Measurements from ENCODE around the gene PLEKHG4B. TPM values are rescaled to one million over a fixed set of nuclear protein-coding genes. Genes with fewer than 3 reads are reported as not detected.
"Not testable (repeated sequence)": the region's sequence is repeated elsewhere in the genome, so short reads cannot be mapped to it uniquely, and the experiment has no call there.

PLEKHG4B gene
- total RNA-seq, 2 experiments from 2014 or later, result 0.03 TPM; not detected in 1

GRCh38 chr5:191949-192690 is 100.2 kb downstream of the PLEKHG4B start:
- Mint-ChIP-seq H3K4me1 (peaks cover 8% of the 10 kb centered on the region), H3K27ac (no peak overlapping the region), H3K27me3 (no peaks in the 10 kb centered on the region), H3K9me3 (no peaks in the 10 kb centered on the region), H3K36me3 (no peaks in the 10 kb centered on the region), H3K4me3 (no peak overlapping the region)
- DNase-seq, result no peak
- ATAC-seq (ENCODE audit: low read depth), result no peak
- POLR2A ChIA-PET, result interaction anchor here (1.9 kb wide), 1 partner anchor 79 kb away, joined by 8 read pairs; the partner anchor contains the start of gene PDCD6

- DNase-seq (no peak), ATAC-seq (ENCODE audit: low read depth) (no peak)
- Mint-ChIP-seq H3K36me3 (no peaks in the 10 kb centered on the region), H3K4me1 (peaks cover 8% of the 10 kb centered on the region), H3K9me3 (no peaks in the 10 kb centered on the region), H3K4me3 (no peak overlapping the region), H3K27me3 (no peaks in the 10 kb centered on the region), H3K27ac (no peak overlapping the region)
- POLR2A ChIA-PET, result no interaction called here
Observed at GRCh38 chr5:192691-192969, 100.7 kb downstream of the PLEKHG4B start.

- DNase-seq (no peak), ATAC-seq (ENCODE audit: low read depth) (no peak)
- Mint-ChIP-seq H3K27me3 (no peaks in the 10 kb centered on the region), H3K4me1 (peaks cover 7% of the 10 kb centered on the region), H3K36me3 (no peaks in the 10 kb centered on the region), H3K27ac (no peak overlapping the region), H3K9me3 (no peaks in the 10 kb centered on the region), H3K4me3 (no peak overlapping the region)
- POLR2A ChIA-PET, result no interaction called here
Observed at GRCh38 chr5:192970-193831, 101.2 kb downstream of the PLEKHG4B start.

GRCh38 chr5:194102-194501 is 102.1 kb downstream of the PLEKHG4B start:
- no peaks in the 10 kb centered on the region for H3K27me3 Mint-ChIP-seq
- no peak for DNase-seq
- H3K4me3 Mint-ChIP-seq, result no peak overlapping the region
- H3K9me3 Mint-ChIP-seq, result no peaks in the 10 kb centered on the region
- POLR2A ChIA-PET, result interaction anchor here (1.7 kb wide), 1 partner anchor 24 kb away, joined by 4 read pairs; the partner anchor contains the start of genes CCDC127 and SDHA
- H3K27ac Mint-ChIP-seq, result no peak overlapping the region
- H3K4me1 Mint-ChIP-seq, result peaks cover 2% of the 10 kb centered on the region
- ATAC-seq (ENCODE audit: low read depth), result no peak
- no peaks in the 10 kb centered on the region for H3K36me3 Mint-ChIP-seq

GRCh38 chr5:194603-195209 is 102.7 kb downstream of the PLEKHG4B start:
- Mint-ChIP-seq H3K27ac (no peak overlapping the region), H3K9me3 (no peaks in the 10 kb centered on the region), H3K4me1 (peaks cover 2% of the 10 kb centered on the region), H3K27me3 (no peaks in the 10 kb centered on the region), H3K4me3 (no peak overlapping the region), H3K36me3 (no peaks in the 10 kb centered on the region)
- ATAC-seq (ENCODE audit: low read depth), result no peak
- POLR2A ChIA-PET, result interaction anchor here (1.7 kb wide), 1 partner anchor 24 kb away, joined by 4 read pairs; the partner anchor contains the start of genes CCDC127 and SDHA
- no peak for DNase-seq

- H3K27me3 Mint-ChIP-seq, result no peaks in the 10 kb centered on the region
- no peak for DNase-seq
Observed at GRCh38 chr5:195401-196160, 103.6 kb downstream of the PLEKHG4B start.

GRCh38 chr5:196350-196749 is 104.4 kb downstream of the PLEKHG4B start:
- Mint-ChIP-seq H3K4me1 (no peaks in the 10 kb centered on the region), H3K27me3 (no peaks in the 10 kb centered on the region), H3K9me3 (no peaks in the 10 kb centered on the region), H3K27ac (no peak overlapping the region), H3K36me3 (no peaks in the 10 kb centered on the region), H3K4me3 (no peak overlapping the region)
- ATAC-seq (ENCODE audit: low read depth), result no peak
- no peak for DNase-seq
- POLR2A ChIA-PET, result no interaction called here

More at GRCh38 chr5:195401-196160, 103.6 kb downstream of the PLEKHG4B start:
- Mint-ChIP-seq H3K4me3 (no peak overlapping the region), H3K9me3 (no peaks in the 10 kb centered on the region), H3K36me3 (no peaks in the 10 kb centered on the region), H3K27ac (no peak overlapping the region), H3K4me1 (no peaks in the 10 kb centered on the region)
- no peak for ATAC-seq (ENCODE audit: low read depth)
- POLR2A ChIA-PET, result interaction anchor here (1.7 kb wide), 1 partner anchor 23 kb away, joined by 4 read pairs; the partner anchor contains the start of genes CCDC127 and SDHA

GRCh38 chr5:197031-197430 is 105.1 kb downstream of the PLEKHG4B start:
- DNase-seq; H3K4me1 Mint-ChIP-seq; POLR2A ChIA-PET; H3K36me3 Mint-ChIP-seq; H3K4me3 Mint-ChIP-seq; H3K27me3 Mint-ChIP-seq; H3K27ac Mint-ChIP-seq; H3K9me3 Mint-ChIP-seq; ATAC-seq (ENCODE audit: low read depth): not testable (repeated sequence)

GRCh38 chr5:197892-198489 is 106.0 kb downstream of the PLEKHG4B start:
- Mint-ChIP-seq H3K27ac (no peak overlapping the region), H3K36me3 (peaks cover 2% of the 10 kb centered on the region), H3K9me3 (no peaks in the 10 kb centered on the region), H3K27me3 (no peaks in the 10 kb centered on the region), H3K4me1 (no peaks in the 10 kb centered on the region), H3K4me3 (no peak overlapping the region)
- POLR2A ChIA-PET, result no interaction called here
- DNase-seq, result no peak
- ATAC-seq (ENCODE audit: low read depth), result no peak

GRCh38 chr5:198516-199196 is 106.7 kb downstream of the PLEKHG4B start:
- POLR2A ChIA-PET, result no interaction called here
- Mint-ChIP-seq H3K27me3 (no peaks in the 10 kb centered on the region), H3K4me3 (no peak overlapping the region), H3K4me1 (no peaks in the 10 kb centered on the region), H3K9me3 (no peaks in the 10 kb centered on the region), H3K27ac (no peak overlapping the region), H3K36me3 (peaks cover 2% of the 10 kb centered on the region)
- no peak for ATAC-seq (ENCODE audit: low read depth)
- no peak for DNase-seq

- H3K4me1 Mint-ChIP-seq, result no peaks in the 10 kb centered on the region
- peaks cover 2% of the 10 kb centered on the region for H3K36me3 Mint-ChIP-seq
- H3K9me3 Mint-ChIP-seq, result no peaks in the 10 kb centered on the region
- no peak for DNase-seq
- POLR2A ChIA-PET, result interaction anchor here (0.6 kb wide), 1 partner anchor 10 kb away, joined by 3 read pairs; no protein-coding TSS in a partner anchor
- no peaks in the 10 kb centered on the region for H3K27me3 Mint-ChIP-seq
- H3K4me3 Mint-ChIP-seq, result no peak overlapping the region
- no peak overlapping the region for H3K27ac Mint-ChIP-seq
- ATAC-seq (ENCODE audit: low read depth), result no peak
Observed at GRCh38 chr5:199197-199949, 107.4 kb downstream of the PLEKHG4B start.
